Caco-2 (cell line): ENCODE data around the gene UBXN6. TPM values are rescaled to one million over a fixed set of nuclear protein-coding genes. Genes with fewer than 3 reads are reported as not detected.
A peak's percentile ranks its signal among the peaks of the same experiment; 100 is the strongest.

Experiments used
- BruUV-seq: library from RNA; stranded (reverse); fragments of 400-500 nt; replicated peaks from 2 replicates; lab custom pipeline; 2021; lab: Mats Ljungman, UMichigan
- CTCF ChIA-PET: fragments of 300-600 bp; sonication (Branson Sonifier 250); formaldehyde crosslinking; loops from one replicate; lab custom pipeline; 2022; ENCODE audit warnings: antibody characterized with exemption; lab: Charles Lee
- POLR2A ChIA-PET: fragments of 300-600 bp; sonication (Branson Sonifier 250); formaldehyde crosslinking; loops from one replicate; lab custom pipeline; 2022; ENCODE audit warnings: antibody characterized with exemption; lab: Charles Lee
- DNase-seq, 2 experiments: peaks; one replicate each; pipeline versions ENCODE4 v3.0.0 to v3.0.0-alpha.2; 2020 to 2022
- H3K27me3 ChIP-seq: replicated peaks from 2 replicates; pipeline ENCODE4 v1.6.0; 2011; ENCODE audit warnings: low read length; ENCODE audit not compliant: control insufficient read depth, insufficient read depth
- H3K36me3 ChIP-seq: 2 replicates; pipeline ENCODE4 v1.5.1; 2011; ENCODE audit warnings: low read length; ENCODE audit not compliant: control insufficient read depth, insufficient read depth
- H3K4me1 ChIP-seq: fragments of 250-450 bp; sonication (Bioruptor Pico); 2 replicates; pipeline ENCODE4 v1.5.1; 2020; ENCODE audit warnings: mild to moderate bottlenecking
- H3K4me3 ChIP-seq: 2 replicates; pipeline ENCODE4 v1.5.1; 2011; ENCODE audit warnings: low read depth, mild to moderate bottlenecking, control low read depth, low read length
- H3K9me3 ChIP-seq: fragments of 250-450 bp; sonication (Bioruptor Pico); 2 replicates; pipeline ENCODE4 v1.5.1; 2020; ENCODE audit warnings: mild to moderate bottlenecking, moderate library complexity
- H3K27ac Mint-ChIP-seq: one replicate; pipeline ENCODE4 v1.8.0; 2022; ENCODE audit warnings: mixed read lengths; ENCODE audit not compliant: unreplicated experiment
- H3K27me3 Mint-ChIP-seq: one replicate; pipeline ENCODE4 v1.8.0; 2022; ENCODE audit warnings: mixed read lengths; ENCODE audit not compliant: insufficient read depth, unreplicated experiment
- H3K36me3 Mint-ChIP-seq: one replicate; pipeline ENCODE4 v1.8.0; 2022; ENCODE audit warnings: mild to moderate bottlenecking, mixed read lengths; ENCODE audit not compliant: insufficient read depth, unreplicated experiment
- H3K4me1 Mint-ChIP-seq: one replicate; pipeline ENCODE4 v1.8.0; 2022; ENCODE audit warnings: low read depth, mixed read lengths; ENCODE audit not compliant: unreplicated experiment
- H3K4me3 Mint-ChIP-seq: one replicate; pipeline ENCODE4 v1.8.0; 2022; ENCODE audit warnings: mild to moderate bottlenecking, moderate library complexity, mixed read lengths; ENCODE audit not compliant: unreplicated experiment
- H3K9me3 Mint-ChIP-seq: one replicate; pipeline ENCODE4 v1.8.0; 2022; ENCODE audit warnings: mixed read lengths; ENCODE audit not compliant: unreplicated experiment
- CTCF ChIP-seq, 2 experiments: fragments of 200-600 bp in 1 of 2; IDR thresholded peaks; 1 replicate in 1 of 2; 2 replicates in 1 of 2; pipeline versions ENCODE4 v1.5.1 to v1.8.0; 2011 to 2022; ENCODE audit warnings: antibody characterized with exemption in 1 of 2, control low read depth in 1 of 2, inconsistent platforms in 1 of 2, low read depth in 1 of 2, low read length in 1 of 2, mild to moderate bottlenecking in 1 of 2, moderate library complexity in 1 of 2; ENCODE audit not compliant: insufficient read depth in 1 of 2, severe bottlenecking in 1 of 2, unreplicated experiment in 1 of 2
- intact Hi-C: fragments of 100-400 bp; cut with micrococcal nuclease; formaldehyde crosslinking; loops from one replicate; pipeline ENCODE4 v1.10.0; 2022; ENCODE audit not compliant: unreplicated experiment
- total RNA-seq: library from RNA; stranded (reverse); gene quantifications from 2 replicates; pipeline ENCODE4 v1.2.3, GENCODE V29; 2022

The UBXN6 gene
- total RNA-seq, 1 experiment from 2014 or later: 42.9 TPM

DNA sequence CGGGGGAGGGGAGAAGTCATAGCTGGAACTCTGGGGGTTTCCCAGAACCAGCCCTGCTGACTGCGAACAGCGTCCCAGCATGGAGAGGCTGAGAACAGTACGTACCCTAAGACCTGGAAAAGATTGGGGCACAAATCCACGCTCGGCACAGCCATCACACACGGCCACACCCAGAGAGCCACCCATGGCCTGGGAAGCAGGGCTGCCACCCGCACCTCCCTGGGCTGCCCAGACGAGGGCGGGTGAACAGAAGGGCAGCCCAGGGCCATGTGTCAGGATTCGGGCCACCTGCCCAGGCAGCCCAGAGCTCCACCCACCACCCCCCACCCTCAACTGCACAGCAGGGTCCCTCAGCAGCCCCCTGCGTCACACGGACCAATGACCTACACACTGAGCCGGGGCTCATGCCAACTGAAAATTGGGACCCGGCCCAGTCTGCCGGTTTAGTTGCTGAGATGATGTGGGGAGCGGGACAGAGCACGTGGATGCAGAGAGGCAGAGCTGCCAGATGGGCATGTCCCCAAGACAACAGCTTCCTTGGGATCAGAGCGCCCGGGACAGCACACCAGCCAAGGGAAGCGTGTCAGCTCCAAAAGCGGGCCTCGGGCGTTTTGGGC lies 8.5 kb downstream of the UBXN6 start:
- Histone ChIP-seq H3K9me3 (no peaks in the 10 kb centered on the region), H3K4me1 (no peaks in the 10 kb centered on the region), H3K27me3 (no peaks in the 10 kb centered on the region), H3K4me3 (no peak overlapping the region), H3K36me3 (peaks cover 2% of the 10 kb centered on the region)
- Mint-ChIP-seq H3K4me3 (no peak overlapping the region), H3K9me3 (no peaks in the 10 kb centered on the region), H3K27ac (peak overlapping the region; percentile 36), H3K27me3 (no peaks in the 10 kb centered on the region), H3K4me1 (no peaks in the 10 kb centered on the region), H3K36me3 (peaks cover 74% of the 10 kb centered on the region)
- BruUV-seq: no TSS peak
- no peak for TF ChIP-seq CTCF (IDR thresholded peaks at IDR 0.05; ENCODE audit: insufficient read depth in 1 of 2, low read depth in 1 of 2, low read length in 1 of 2, severe bottlenecking in 1 of 2, unreplicated experiment in 1 of 2)
- ChIA-PET POLR2A (no interaction called here), CTCF (no interaction called here)
- no peak for DNase-seq
- intact Hi-C loops: no loop called here

GRCh38 chr19:4448147-4448985 lies 9.2 kb downstream of the UBXN6 start:
- H3K9me3 Mint-ChIP-seq: no peaks in the 10 kb centered on the region
- no peak for DNase-seq
- TF ChIP-seq CTCF (IDR thresholded peaks at IDR 0.05; ENCODE audit: insufficient read depth in 1 of 2, low read depth in 1 of 2, low read length in 1 of 2, severe bottlenecking in 1 of 2, unreplicated experiment in 1 of 2): no peak
- H3K36me3 Mint-ChIP-seq: peaks cover 82% of the 10 kb centered on the region
- H3K9me3 ChIP-seq: no peaks in the 10 kb centered on the region
- no peaks in the 10 kb centered on the region for H3K4me1 Mint-ChIP-seq
- H3K4me3 Mint-ChIP-seq: no peak overlapping the region
- peak overlapping the region; percentile 36 for H3K27ac Mint-ChIP-seq
- intact Hi-C loops: no loop called here
- ChIA-PET POLR2A (no interaction called here), CTCF (no interaction called here)
- H3K36me3 ChIP-seq: peaks cover 2% of the 10 kb centered on the region
- no peak overlapping the region for H3K4me3 ChIP-seq
- no TSS peak for BruUV-seq
- H3K27me3 ChIP-seq: no peaks in the 10 kb centered on the region
- no peaks in the 10 kb centered on the region for H3K4me1 ChIP-seq
- H3K27me3 Mint-ChIP-seq: no peaks in the 10 kb centered on the region

- BruUV-seq: no TSS peak
- ChIA-PET POLR2A (no interaction called here), CTCF (no interaction called here)
- intact Hi-C loops: no loop called here
- H3K27me3 ChIP-seq: no peaks in the 10 kb centered on the region
- peaks cover 89% of the 10 kb centered on the region for H3K36me3 Mint-ChIP-seq
- H3K4me3 ChIP-seq: no peak overlapping the region
- no peak overlapping the region for H3K27ac Mint-ChIP-seq
- H3K4me1 Mint-ChIP-seq: no peaks in the 10 kb centered on the region
- H3K36me3 ChIP-seq: peaks cover 2% of the 10 kb centered on the region
- TF ChIP-seq CTCF (IDR thresholded peaks at IDR 0.05; ENCODE audit: insufficient read depth in 1 of 2, low read depth in 1 of 2, low read length in 1 of 2, severe bottlenecking in 1 of 2, unreplicated experiment in 1 of 2): no peak
- H3K9me3 Mint-ChIP-seq: no peaks in the 10 kb centered on the region
- H3K27me3 Mint-ChIP-seq: no peaks in the 10 kb centered on the region
- no peaks in the 10 kb centered on the region for H3K4me1 ChIP-seq
- H3K9me3 ChIP-seq: no peaks in the 10 kb centered on the region
- no peak for DNase-seq
- no peak overlapping the region for H3K4me3 Mint-ChIP-seq
These were observed 10.1 kb downstream of the UBXN6 start for GRCh38 chr19:4447327-4448146.
